Coronary artery (tissue), 2 donors: ENCODE data around the gene NTN5.

ENCODE experiments used
- DNase-seq: peaks from one replicate; pipeline ENCODE4 v3.0.0-alpha.2; 2017; ENCODE audit warnings: low spot score
- H3K27ac ChIP-seq, 2 donors: fragments of 200-600 bp; sonication (generic); one replicate each; pipeline ENCODE4 v1.5.1; 2016 to 2019
- H3K4me3 ChIP-seq: fragments of 200-600 bp; sonication (generic); 2 replicates; pipeline ENCODE4 v1.5.1; 2016; ENCODE audit warnings: mild to moderate bottlenecking, moderate library complexity
- TF ChIP-seq, protein P1 (sequence below): fragments of 200-600 bp; sonication (generic); IDR thresholded peaks from one replicate; pipeline ENCODE4 v1.5.1; 2019; ENCODE audit warnings: antibody characterized with exemption

Gene NTN5

DNA sequence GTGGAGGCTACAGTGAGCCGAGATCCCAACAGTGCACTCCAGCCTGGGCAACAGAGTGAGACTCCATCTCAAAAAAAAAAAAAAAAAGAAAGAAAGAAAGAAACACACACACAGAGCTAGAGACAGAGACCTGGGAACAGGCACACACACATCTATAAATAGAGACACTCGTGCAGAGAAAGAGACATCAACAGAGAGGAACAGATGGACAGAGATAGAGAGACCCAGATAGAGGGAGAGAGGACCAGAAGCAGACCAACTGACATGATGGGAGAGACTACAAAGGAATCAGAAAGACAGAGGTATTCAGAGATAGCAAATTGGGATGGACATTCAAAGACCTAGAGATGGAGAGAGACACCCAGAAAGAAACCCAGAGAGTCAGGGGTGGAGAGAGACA is 24.7 kb downstream of the NTN5 start:
- TF ChIP-seq, protein P1, sequence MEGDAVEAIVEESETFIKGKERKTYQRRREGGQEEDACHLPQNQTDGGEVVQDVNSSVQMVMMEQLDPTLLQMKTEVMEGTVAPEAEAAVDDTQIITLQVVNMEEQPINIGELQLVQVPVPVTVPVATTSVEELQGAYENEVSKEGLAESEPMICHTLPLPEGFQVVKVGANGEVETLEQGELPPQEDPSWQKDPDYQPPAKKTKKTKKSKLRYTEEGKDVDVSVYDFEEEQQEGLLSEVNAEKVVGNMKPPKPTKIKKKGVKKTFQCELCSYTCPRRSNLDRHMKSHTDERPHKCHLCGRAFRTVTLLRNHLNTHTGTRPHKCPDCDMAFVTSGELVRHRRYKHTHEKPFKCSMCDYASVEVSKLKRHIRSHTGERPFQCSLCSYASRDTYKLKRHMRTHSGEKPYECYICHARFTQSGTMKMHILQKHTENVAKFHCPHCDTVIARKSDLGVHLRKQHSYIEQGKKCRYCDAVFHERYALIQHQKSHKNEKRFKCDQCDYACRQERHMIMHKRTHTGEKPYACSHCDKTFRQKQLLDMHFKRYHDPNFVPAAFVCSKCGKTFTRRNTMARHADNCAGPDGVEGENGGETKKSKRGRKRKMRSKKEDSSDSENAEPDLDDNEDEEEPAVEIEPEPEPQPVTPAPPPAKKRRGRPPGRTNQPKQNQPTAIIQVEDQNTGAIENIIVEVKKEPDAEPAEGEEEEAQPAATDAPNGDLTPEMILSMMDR, result no peak
- H3K4me3 ChIP-seq, result no peak overlapping the region
- no peak for DNase-seq
- H3K27ac ChIP-seq, result no peak overlapping the region

DNA sequence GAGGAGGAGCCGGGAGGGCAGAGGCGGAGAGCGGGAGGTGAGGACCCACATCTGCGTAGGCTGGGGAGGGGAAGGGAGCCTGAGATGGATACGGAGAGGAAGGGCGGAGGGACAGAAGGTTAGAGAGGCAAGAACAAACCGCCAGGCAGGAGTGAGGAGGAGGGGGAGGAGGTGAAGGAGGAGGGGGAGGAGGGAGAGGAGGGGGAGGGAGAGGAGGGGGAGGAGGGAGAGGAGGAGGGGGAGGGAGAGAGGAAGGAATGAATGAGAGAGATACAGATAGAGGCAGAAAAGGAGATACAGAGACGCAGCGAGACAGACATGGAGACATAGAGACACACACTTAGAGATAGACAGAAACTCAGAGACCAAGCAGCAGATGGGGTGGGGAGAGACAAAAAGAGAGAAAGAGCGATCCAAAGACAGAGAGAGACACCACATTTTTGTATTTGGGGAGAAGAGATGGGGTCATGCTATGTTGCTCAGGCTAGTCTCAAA is 26.0 kb downstream of the NTN5 start:
- peak overlapping the region; percentile 80 to 92 for H3K27ac ChIP-seq
- peak overlapping the region; percentile 90 for H3K4me3 ChIP-seq
- no peak for DNase-seq

DNA sequence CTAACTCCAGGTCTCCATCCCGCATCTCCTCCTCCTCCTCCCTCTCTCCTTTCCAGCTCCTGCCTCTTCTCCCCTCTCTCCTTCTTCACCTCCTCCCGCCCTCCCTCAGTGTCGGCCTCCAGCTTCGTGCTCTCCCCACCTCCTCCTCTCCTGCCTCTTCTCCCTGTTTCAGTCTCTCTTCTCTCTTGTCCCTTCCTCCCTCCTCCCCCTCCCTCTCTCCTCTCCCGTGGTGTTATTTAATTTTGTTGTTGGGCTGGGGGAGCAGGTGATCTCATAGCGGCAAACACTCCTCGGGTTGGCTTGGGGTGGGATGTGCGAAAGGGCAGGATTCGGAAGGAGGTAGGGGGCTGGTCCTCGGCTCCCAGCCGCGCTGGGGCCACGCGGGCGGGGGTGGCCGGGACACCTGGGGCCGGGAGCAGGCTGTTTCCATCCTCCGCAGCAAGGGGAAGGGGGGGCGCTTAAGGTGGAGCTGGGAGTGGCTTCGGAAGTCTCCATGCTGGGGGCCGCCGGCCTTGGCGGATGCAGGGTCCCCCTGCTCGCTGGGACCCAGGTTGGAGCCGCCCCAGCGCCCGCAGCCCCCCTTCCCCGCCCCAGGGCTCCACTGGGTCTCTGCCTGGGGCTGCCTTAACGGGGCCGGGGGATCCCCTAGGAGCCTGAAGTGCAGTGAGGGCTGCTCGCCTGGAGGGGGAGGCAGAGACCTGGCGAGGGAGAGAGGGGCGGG is 26.7 kb downstream of the NTN5 start, which contains the start of gene CA11:
Gene CA11 (minus strand): TSS at position 187 of the 721 bp plus-strand sequence. CDS start 555 bp downstream, outside the sequence.
- H3K4me3 ChIP-seq, result peak within 1 kb of the TSS; percentile 90
- DNase-seq, result peak; percentile 92
- TF ChIP-seq, protein P1, result peak; percentile 95
- peak within 1 kb of the TSS; percentile 80 to 92 for H3K27ac ChIP-seq

More for the DNA sequence above, 26.0 kb downstream of the NTN5 start:
- TF ChIP-seq, protein P1, result no peak

DNA sequence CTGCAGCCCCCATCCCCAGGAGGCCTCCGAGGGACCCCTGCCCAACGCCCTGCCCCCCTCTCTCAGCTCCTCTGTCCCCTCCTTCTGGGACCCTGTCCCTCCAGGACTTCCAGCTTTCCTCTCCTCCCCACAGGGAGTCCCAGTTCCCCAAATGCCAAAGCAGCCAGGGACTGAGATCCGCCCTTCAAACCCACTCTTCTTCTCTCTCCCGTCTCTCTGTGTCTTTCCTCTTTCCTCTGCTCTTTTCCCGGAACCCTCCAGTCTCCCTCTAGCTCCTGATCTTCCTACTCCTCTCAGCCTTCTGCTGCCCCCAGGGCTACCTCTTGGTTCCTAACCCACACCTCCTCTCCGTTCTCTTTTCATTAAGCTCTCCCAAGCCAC is 27.2 kb downstream of the NTN5 start:
- no peak for DNase-seq
- TF ChIP-seq, protein P1, result no peak
- Histone ChIP-seq H3K4me3 (peak overlapping the region; percentile 90), H3K27ac (peak overlapping the region; percentile 80 to 92)

DNA sequence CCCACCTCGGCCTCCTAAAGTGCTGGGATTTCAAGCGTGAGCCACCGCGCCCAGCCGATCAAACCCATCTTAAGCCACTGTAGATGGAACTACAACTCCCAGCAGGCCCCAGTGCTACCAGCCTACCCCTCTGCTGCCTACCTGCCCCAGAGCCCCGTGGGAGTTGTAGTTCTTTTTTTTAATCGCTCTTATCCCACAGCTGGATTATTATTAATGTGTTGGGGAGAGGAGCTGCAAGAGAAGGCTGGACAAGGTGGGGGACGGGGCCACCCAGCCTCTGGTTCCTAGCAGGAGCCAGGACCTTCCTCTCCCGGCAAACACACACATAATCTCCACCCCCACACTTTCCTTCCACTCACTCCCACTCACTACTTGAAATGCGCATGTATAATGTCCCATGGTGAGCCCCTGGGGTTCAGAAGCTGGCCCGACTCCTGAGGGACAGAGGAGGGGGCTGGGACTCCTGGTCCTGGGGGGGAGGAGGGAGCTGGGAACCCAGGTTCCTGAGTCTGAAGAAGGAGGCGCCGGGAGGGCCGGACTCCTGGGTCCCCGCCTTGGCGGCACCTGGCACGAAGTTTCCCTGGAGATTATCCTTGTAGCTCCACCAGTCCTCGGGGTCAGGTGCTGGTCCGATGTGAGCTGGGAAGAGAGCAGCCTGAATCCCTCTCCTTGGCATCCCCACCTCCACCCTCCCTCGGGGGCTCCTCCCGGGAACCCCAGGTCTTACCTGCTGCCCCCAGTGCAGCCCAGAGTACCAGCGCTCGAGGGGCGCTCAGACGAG is 27.8 kb downstream of the NTN5 start:
- H3K4me3 ChIP-seq, result peak overlapping the region; percentile 90
- H3K27ac ChIP-seq, result peak overlapping the region; percentile 80 to 92
- peak; percentile 84 for DNase-seq
- TF ChIP-seq, protein P1, result no peak

DNA sequence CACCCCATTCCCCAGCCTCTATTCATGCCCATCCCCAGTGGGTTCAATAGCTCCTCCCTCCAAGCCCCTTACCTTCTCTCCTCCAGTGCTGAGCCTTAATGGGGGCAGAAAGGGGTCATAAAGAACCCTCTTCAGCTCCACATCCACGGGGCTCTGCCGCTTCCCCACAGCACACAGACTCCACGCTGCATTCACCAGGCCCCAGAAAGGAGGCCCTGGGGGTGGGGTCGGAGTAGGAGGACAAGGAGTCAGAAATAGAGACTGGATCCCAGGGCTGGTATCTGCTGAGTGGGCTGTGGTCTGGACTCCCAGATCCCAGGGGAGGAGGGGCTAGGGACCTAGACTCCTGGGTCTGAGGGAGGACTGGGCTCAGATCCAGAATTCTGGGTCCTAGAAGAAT is 28.5 kb downstream of the NTN5 start:
- no peak for DNase-seq
- Histone ChIP-seq H3K4me3 (no peak overlapping the region), H3K27ac (no peak overlapping the region)
- TF ChIP-seq, protein P1, result no peak
